GM12891 (cell line): ENCODE measurements around the gene MOV10L1.
"Not testable (repeated sequence)": the region's sequence is repeated elsewhere in the genome, so short reads cannot be mapped to it uniquely, and the experiment has no call there.

ENCODE experiments used
- DNase-seq: peaks from one replicate; pipeline ENCODE4 v3.0.0; 2011; ENCODE audit warnings: low spot score; ENCODE audit not compliant: insufficient read length
- FAIRE-seq: peaks from 2 replicates; lab custom pipeline; 2011; peaks lifted over from hg19 to GRCh38; lab: Jason Lieb, UNC
- PAX5 ChIP-seq: IDR thresholded peaks from 2 replicates; pipeline ENCODE4 v1.6.1; 2011; ENCODE audit warnings: low read length, moderate library complexity, mild to moderate bottlenecking; ENCODE audit not compliant: insufficient read depth, severe bottlenecking
- POLR2A ChIP-seq: IDR thresholded peaks from 2 replicates; pipeline ENCODE4 v1.6.1; 2011; ENCODE audit warnings: low read depth, low read length, control low read depth
- POLR2AphosphoS5 ChIP-seq: IDR thresholded peaks from 2 replicates; pipeline ENCODE4 v1.6.1; 2011; ENCODE audit warnings: low read depth, low read length, control low read depth
- POU2F2 ChIP-seq: IDR thresholded peaks from 2 replicates; pipeline ENCODE4 v1.6.1; 2011; ENCODE audit warnings: low read depth, mild to moderate bottlenecking, control low read depth, low read length, moderate library complexity
- SPI1 ChIP-seq: IDR thresholded peaks from 2 replicates; pipeline ENCODE4 v1.6.1; 2011; ENCODE audit warnings: low read depth, low read length, control low read depth
- TAF1 ChIP-seq: IDR thresholded peaks from 2 replicates; pipeline ENCODE4 v1.6.1; 2011; ENCODE audit warnings: low read depth, low read length, control low read depth

Gene MOV10L1

DNA sequence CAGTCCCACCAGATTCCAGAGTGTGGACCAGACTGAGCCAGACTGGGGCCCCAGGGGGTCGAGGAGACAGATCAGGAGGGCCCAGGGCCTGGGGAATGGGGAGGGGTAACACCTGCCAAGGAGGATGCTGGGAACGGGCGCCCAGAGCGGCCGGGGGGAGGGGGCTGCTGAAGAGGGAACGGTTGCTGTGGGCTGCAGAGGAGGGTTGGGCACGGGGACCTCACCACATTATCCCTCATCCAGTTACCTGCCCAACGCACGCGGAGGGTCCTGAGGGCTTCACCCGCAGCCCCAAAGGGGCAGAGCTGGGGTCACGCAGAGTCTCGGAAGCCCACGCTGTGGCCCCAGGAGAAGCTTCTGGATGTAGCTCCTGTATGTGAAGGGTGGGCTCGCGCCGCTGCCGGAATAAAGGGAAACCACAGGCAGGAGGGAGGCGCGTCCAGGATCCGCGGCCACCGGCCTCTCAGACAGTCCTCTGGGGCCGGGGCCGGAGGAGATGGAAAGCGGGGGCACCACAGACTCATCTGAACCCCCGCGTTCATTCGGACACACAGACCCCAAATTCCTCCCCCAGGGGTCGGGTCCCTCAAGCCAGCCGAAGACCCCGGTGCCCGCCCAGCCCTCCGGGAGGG is 110.1 kb downstream of the MOV10L1 start:
- no peak for FAIRE-seq
- no peak for DNase-seq
- 0 out of 2 replicates have a peak, but pooled peaks have one; percentile 43 for TF ChIP-seq POLR2A
- TF ChIP-seq POLR2AphosphoS5, result peak; percentile 69; the same call in 1 of the 2 replicates
- TF ChIP-seq POU2F2, result 0 out of 2 replicates have a peak, but pooled peaks have one; percentile 16
- no peak for TF ChIP-seq TAF1
- no peak for TF ChIP-seq PAX5

- FAIRE-seq, result peak; percentile 96
- no peak for TF ChIP-seq POLR2A
- TF ChIP-seq TAF1, result no peak
- no peak for TF ChIP-seq SPI1
- TF ChIP-seq PAX5, result no peak
- no peak for TF ChIP-seq POLR2AphosphoS5
These were observed 110.8 kb downstream of the MOV10L1 start, which contains the start of gene SELENOO for GRCh38 chr22:50200461-50201190. Gene SELENOO, plus strand, starts transcription at chr22:50201011. Its CDS starts 26 bp downstream, at chr22:50201037.

DNA sequence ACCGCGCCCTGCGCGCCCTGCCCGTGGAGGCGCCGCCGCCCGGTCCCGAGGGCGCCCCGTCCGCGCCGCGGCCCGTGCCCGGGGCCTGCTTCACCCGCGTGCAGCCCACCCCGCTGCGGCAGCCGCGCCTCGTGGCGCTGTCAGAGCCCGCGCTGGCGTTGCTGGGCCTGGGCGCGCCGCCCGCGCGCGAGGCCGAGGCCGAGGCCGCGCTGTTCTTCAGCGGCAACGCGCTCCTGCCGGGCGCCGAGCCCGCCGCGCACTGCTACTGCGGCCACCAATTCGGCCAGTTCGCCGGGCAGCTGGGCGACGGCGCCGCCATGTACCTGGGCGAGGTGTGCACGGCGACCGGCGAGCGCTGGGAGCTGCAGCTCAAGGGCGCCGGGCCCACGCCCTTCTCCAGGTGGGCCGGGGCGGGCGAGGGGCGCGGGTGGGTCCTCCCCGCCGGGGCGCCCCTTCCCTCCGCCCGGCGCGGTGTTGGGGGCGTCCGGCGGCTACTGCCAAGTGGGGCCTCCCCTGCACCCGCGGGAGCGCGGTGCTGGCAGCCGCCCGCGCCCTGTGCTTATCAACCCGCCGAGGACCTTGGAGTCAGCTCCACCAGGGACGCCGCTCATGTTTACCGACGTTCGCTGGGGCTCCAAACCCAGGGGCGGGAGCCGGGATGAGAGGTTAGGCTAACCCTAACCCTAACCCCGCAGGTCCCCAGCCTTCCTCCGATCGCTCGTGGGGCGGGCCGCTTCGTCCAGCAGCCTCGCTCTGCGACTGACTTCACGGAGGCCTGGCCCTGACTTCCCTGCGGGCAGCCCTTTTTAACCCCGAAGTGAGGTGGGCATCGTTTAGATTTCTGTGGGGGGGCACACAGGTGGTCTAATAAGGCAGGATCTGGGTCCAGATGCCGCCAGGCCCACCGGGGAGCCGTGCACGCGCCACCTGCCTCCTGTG is 111.7 kb downstream of the MOV10L1 start:
- TF ChIP-seq TAF1 (no peak), SPI1 (no peak), PAX5 (no peak), POLR2A (no peak), POU2F2 (no peak), POLR2AphosphoS5 (no peak)
- no peak for DNase-seq
- no peak for FAIRE-seq

More at GRCh38 chr22:50200461-50201190, 110.8 kb downstream of the MOV10L1 start, which contains the start of gene SELENOO:
- DNase-seq, result peak; percentile 100

GRCh38 chr22:50202130-50202666 is 112.4 kb downstream of the MOV10L1 start:
- FAIRE-seq, result no peak
- no peak for TF ChIP-seq POLR2A
- no peak for TF ChIP-seq PAX5
- no peak for TF ChIP-seq POLR2AphosphoS5
- TF ChIP-seq TAF1, result no peak
- TF ChIP-seq POU2F2, result no peak
- TF ChIP-seq SPI1, result no peak
- DNase-seq, result no peak

DNA sequence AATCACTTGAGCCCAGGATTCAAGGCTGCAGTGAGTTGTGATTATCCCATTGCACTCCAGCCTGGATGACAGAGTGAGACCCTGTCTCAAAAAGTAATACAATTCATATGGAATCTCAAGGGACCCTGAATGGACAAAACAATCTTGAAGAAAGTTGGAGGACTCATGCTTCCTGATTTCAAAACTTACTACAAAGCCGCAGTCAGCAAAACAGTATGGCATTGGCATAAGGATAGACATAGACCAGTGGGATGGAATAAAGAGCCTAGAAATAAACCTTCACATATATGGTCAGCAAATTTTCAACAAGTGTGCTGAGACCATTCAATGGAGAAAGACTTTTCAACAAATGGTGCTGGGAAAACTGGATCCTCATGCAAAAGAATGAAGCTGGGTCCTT is 113.5 kb downstream of the MOV10L1 start:
- FAIRE-seq (peak; percentile 26), DNase-seq (no peak)
- TF ChIP-seq POLR2A, result no peak
- no peak for TF ChIP-seq POLR2AphosphoS5
- TF ChIP-seq PAX5, result no peak
- TF ChIP-seq TAF1, result no peak
- no peak for TF ChIP-seq SPI1
- TF ChIP-seq POU2F2, result no peak

DNA sequence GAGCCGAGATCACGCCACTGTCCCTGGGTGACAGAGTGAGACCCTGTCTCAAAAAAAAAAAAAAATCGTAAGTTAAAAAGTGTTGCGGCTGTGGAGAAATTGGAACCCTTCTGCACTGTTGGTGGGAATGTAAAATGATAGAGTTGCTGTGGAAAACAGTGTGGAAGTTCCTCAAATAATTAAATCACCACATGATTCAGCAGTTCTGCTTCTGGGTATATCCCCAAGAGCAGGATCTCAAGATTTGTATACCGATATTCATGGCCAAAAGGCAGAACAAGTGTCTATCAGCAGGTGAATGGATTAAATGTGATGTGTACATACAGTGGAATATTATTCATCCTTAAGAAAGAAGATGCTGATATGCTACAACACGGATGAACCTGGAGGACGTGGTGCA is 114.8 kb downstream of the MOV10L1 start:
- no peak for TF ChIP-seq POLR2AphosphoS5
- no peak for TF ChIP-seq SPI1
- TF ChIP-seq TAF1, result no peak
- no peak for TF ChIP-seq POU2F2
- TF ChIP-seq PAX5, result no peak
- no peak for TF ChIP-seq POLR2A
- DNase-seq (no peak), FAIRE-seq (peak; percentile 31)

GRCh38 chr22:50204998-50205397 is 115.2 kb downstream of the MOV10L1 start:
- FAIRE-seq, result peak; percentile 31
- DNase-seq, result not testable (repeated sequence)

DNA sequence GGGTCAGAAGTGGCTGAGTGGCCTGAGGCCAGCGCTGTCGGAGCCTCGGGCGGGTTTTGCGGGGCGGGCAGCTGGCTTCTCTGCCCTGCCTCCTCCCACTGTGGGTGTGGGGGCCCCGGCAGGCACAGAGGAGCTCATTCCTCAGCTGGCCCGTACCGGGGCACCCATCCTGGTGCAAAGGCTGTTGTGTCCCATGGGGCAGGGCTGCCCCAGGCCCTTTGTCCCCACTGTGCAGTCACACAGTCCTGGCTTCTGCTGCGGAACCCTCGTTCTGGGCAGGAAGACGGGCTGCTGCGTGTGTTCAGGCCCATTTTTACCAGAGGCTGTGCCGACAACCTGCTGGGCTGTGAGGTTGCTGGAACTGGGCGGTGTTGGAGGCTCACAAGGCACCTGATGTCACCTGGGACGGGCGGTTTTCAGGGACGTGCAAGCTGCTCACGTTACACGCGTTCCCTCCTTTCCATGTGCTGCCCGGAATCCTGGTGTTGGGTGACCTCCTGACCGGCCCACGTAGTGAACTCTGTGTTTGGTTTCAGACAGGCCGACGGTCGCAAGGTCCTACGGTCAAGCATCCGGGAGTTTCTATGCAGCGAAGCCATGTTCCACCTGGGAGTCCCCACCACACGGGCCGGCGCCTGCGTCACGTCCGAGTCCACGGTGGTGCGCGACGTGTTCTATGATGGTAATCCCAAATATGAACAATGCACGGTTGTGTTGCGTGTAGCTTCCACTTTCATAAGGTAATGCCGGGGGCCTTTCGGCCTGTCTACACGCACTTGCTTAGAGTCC is 116.2 kb downstream of the MOV10L1 start:
- FAIRE-seq (no peak), DNase-seq (no peak)
- TF ChIP-seq PAX5 (no peak), TAF1 (no peak), POLR2AphosphoS5 (no peak), POLR2A (no peak), POU2F2 (no peak), SPI1 (no peak)

GRCh38 chr22:50206599-50206998 is 116.8 kb downstream of the MOV10L1 start:
- DNase-seq (no peak), FAIRE-seq (no peak)
- TF ChIP-seq POLR2AphosphoS5 (no peak), POLR2A (no peak), TAF1 (no peak), SPI1 (no peak), PAX5 (no peak), POU2F2 (no peak)
